ENCODE data around the gene TAS2R42. TPM values are rescaled to one million over a fixed set of nuclear protein-coding genes. Genes with fewer than 3 reads are reported as not detected.
A peak's percentile ranks its signal among the peaks of the same experiment; 100 is the strongest.

The TAS2R42 gene, protein sequence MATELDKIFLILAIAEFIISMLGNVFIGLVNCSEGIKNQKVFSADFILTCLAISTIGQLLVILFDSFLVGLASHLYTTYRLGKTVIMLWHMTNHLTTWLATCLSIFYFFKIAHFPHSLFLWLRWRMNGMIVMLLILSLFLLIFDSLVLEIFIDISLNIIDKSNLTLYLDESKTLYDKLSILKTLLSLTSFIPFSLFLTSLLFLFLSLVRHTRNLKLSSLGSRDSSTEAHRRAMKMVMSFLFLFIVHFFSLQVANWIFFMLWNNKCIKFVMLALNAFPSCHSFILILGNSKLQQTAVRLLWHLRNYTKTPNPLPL
- total RNA-seq = 0.09 TPM
- 0.05 TPM for polyA plus RNA-seq
- long read RNA-seq, donor 1 = 0 reads
- long read RNA-seq, donor 2 = 0 reads
- long read RNA-seq, donor 3 = 0 reads
- long read RNA-seq, donor 4 = 0 reads
- long read RNA-seq, donor 5 = 0 reads
- long read RNA-seq, donor 6 = 0 reads
- long read RNA-seq, donor 7 = 0 reads
- long read RNA-seq, donor 8 = 0 reads
- long read RNA-seq, donor 9 = 0 reads
- long read RNA-seq, donor 10 = 0 reads

DNA sequence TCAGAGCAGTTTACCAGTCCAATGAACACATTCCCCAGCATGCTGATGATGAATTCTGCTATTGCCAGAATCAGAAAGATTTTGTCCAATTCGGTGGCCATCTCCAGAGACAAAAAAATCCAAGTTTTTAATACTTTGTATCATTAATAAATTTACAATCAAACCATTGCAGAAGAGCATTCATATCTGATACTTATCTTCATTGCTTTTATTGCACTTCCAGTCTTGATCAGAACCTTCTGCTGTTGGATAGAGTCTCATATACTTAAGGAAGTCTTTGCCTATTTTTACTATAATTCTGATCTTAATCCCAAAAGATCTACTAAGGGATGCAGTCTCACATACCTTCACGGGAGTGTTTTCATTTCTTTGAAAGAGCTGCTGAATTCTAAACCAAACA lies at the start of gene TAS2R42:
TAS2R42 (minus strand) TSS at position 101 of the 400 bp plus-strand sequence; CDS start at position 101, 0 bp downstream.
- Histone ChIP-seq H3K4me1 (ENCODE audit: control insufficient read depth in 2 of 2, insufficient read depth in 2 of 2, low read length in 2 of 2) (no peaks in the 10 kb centered on the region), H3K27ac (ENCODE audit: low read depth in 1 of 2, low read length in 1 of 2) (no peak within 1 kb of the TSS), H3K36me3 (ENCODE audit: control insufficient read depth in 2 of 2, insufficient read depth in 2 of 2, low read length in 1 of 2) (no peaks in the 10 kb centered on the region), H3K4me3 (ENCODE audit: low read length in 2 of 2) (no peak within 1 kb of the TSS), H3K9me3 (ENCODE audit: control insufficient read depth in 2 of 2, insufficient read depth in 1 of 2, low read length in 1 of 2) (no peaks in the 10 kb centered on the region), H3K27me3 (ENCODE audit: control insufficient read depth in 2 of 2, insufficient read depth in 1 of 2, low read length in 1 of 2) (no peaks in the 10 kb centered on the region)
- 81% methylated on average over 2 of the region's 2 CpGs for WGBS
- no peak for DNase-seq (ENCODE audit: low read depth in 6 of 9, low spot score in 9 of 9)

DNA sequence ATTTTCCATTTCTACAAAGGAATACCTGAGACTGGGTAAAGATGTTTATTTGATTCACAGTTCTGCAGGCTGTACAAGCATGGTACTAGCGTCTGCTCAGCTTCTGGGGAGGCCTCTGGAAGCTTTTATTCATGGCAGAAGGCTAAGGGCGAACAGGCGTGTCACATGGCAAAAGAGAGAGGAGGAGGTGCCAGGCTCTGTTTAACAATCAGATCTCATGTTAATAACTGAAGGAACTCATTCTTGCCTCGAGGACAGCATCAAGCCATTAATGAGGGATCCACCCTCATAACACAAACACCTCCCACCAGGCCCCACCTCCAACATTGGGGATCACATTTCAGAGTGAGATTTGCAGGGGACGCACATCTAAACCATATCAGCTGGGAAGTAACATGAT lies 46.8 kb upstream of the TAS2R42 start:
- H3K9me3 ChIP-seq (ENCODE audit: control insufficient read depth in 2 of 2, insufficient read depth in 1 of 2, low read length in 1 of 2) = no peaks in the 10 kb centered on the region
- no peaks in the 10 kb centered on the region for H3K4me1 ChIP-seq (ENCODE audit: control insufficient read depth in 2 of 2, insufficient read depth in 2 of 2, low read length in 2 of 2)
- no peak overlapping the region for H3K27ac ChIP-seq (ENCODE audit: low read depth in 1 of 2, low read length in 1 of 2)
- no peak overlapping the region for H3K4me3 ChIP-seq (ENCODE audit: low read length in 2 of 2)
- WGBS = 95% methylated on average over 5 of the region's 5 CpGs
- H3K36me3 ChIP-seq (ENCODE audit: control insufficient read depth in 2 of 2, insufficient read depth in 2 of 2, low read length in 1 of 2) = no peaks in the 10 kb centered on the region
- no peaks in the 10 kb centered on the region for H3K27me3 ChIP-seq (ENCODE audit: control insufficient read depth in 2 of 2, insufficient read depth in 1 of 2, low read length in 1 of 2)
- DNase-seq (ENCODE audit: low read depth in 6 of 9, low spot score in 9 of 9) = no peak

DNA sequence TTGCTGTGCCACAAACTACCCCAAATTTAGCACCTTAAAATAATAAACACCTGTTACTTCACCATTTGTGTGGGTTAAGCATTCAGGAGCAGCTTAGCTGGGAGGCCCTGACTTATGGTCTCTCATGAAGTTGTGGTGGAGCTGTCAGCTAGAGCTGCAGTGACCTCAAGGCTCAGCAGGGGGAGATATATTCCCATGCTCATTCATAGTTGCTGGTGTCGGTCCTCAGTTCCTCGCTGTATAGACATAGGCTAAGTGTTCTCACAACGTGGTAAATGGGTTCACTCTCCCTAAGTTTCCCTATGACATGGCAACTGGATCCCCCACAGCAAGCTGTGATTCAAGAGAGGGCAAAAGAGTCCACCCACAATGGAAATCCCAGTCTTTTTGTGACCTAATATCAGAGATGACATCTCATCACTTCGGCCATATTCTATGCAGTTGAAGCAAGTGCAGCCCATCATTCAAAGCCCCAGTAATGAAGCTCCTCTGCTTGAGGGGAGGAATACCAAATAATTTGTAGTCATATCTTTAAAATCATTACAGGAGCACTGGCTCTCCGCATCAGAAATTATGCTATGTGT lies 41.7 kb upstream of the TAS2R42 start:
- no peak overlapping the region for H3K4me3 ChIP-seq (ENCODE audit: low read length in 2 of 2)
- WGBS = 70% methylated on average over 5 of the region's 5 CpGs
- no peaks in the 10 kb centered on the region for H3K4me1 ChIP-seq (ENCODE audit: control insufficient read depth in 2 of 2, insufficient read depth in 2 of 2, low read length in 2 of 2)
- peak; percentile 10 to 67 (median 24) for DNase-seq (ENCODE audit: low read depth in 6 of 9, low spot score in 9 of 9)
- no peaks in the 10 kb centered on the region for H3K9me3 ChIP-seq (ENCODE audit: control insufficient read depth in 2 of 2, insufficient read depth in 1 of 2, low read length in 1 of 2)
- no peaks in the 10 kb centered on the region for H3K27me3 ChIP-seq (ENCODE audit: control insufficient read depth in 2 of 2, insufficient read depth in 1 of 2, low read length in 1 of 2)
- no peak overlapping the region for H3K27ac ChIP-seq (ENCODE audit: low read depth in 1 of 2, low read length in 1 of 2)
- no peaks in the 10 kb centered on the region for H3K36me3 ChIP-seq (ENCODE audit: control insufficient read depth in 2 of 2, insufficient read depth in 2 of 2, low read length in 1 of 2)

DNA sequence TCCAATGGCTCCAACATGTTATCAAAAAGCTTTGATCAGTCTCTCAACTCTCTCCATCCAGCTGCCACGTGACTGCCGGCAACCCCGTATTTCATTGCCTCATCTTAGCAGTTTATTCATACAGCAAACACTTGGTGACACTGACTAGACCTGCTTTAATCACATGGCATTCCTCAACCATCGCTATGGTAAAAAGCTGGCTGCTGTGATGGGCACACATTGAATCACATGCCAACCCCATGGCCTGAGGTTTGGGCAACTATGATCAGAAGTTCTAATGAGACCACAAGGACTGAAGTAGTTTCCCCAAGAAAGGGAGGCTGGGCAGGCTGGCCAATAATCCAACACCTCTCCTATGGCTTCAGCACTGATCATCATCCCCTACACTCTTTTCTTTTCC lies 40.6 kb upstream of the TAS2R42 start:
- Histone ChIP-seq H3K9me3 (ENCODE audit: control insufficient read depth in 2 of 2, insufficient read depth in 1 of 2, low read length in 1 of 2) (no peaks in the 10 kb centered on the region), H3K36me3 (ENCODE audit: control insufficient read depth in 2 of 2, insufficient read depth in 2 of 2, low read length in 1 of 2) (no peaks in the 10 kb centered on the region), H3K27ac (ENCODE audit: low read depth in 1 of 2, low read length in 1 of 2) (no peak overlapping the region), H3K4me1 (ENCODE audit: control insufficient read depth in 2 of 2, insufficient read depth in 2 of 2, low read length in 2 of 2) (no peaks in the 10 kb centered on the region), H3K4me3 (ENCODE audit: low read length in 2 of 2) (no peak overlapping the region), H3K27me3 (ENCODE audit: control insufficient read depth in 2 of 2, insufficient read depth in 1 of 2, low read length in 1 of 2) (no peaks in the 10 kb centered on the region)
- WGBS = 99% methylated on average over 4 of the region's 4 CpGs
- DNase-seq (ENCODE audit: low read depth in 6 of 9, low spot score in 9 of 9) = no peak

DNA sequence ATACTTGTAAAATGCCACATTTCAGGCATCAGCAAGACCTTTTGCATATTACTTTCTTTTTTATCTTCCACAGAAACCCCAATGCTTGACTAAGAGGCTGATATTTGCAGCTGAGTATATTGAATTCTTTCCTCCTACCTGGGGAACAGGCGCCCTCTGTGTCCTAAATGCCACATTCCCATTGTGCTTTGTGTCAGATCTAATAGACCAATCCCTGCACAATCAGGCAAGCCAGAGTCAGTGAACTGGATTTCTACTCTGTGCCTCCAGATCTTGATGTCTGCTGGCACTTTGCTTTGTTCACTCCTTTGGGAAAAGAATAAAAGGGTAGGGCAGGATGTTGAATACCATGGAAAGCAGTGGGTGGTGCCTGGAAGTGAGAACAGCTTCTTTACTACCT lies 22.4 kb upstream of the TAS2R42 start:
- Histone ChIP-seq H3K27me3 (ENCODE audit: control insufficient read depth in 2 of 2, insufficient read depth in 1 of 2, low read length in 1 of 2) (no peaks in the 10 kb centered on the region), H3K27ac (ENCODE audit: low read depth in 1 of 2, low read length in 1 of 2) (no peak overlapping the region), H3K4me3 (ENCODE audit: low read length in 2 of 2) (no peak overlapping the region), H3K9me3 (ENCODE audit: control insufficient read depth in 2 of 2, insufficient read depth in 1 of 2, low read length in 1 of 2) (no peaks in the 10 kb centered on the region), H3K4me1 (ENCODE audit: control insufficient read depth in 2 of 2, insufficient read depth in 2 of 2, low read length in 2 of 2) (no peaks in the 10 kb centered on the region), H3K36me3 (ENCODE audit: control insufficient read depth in 2 of 2, insufficient read depth in 2 of 2, low read length in 1 of 2) (no peaks in the 10 kb centered on the region)
- DNase-seq (ENCODE audit: low read depth in 6 of 9, low spot score in 9 of 9) = no peak
- 94% methylated on average over 1 of the region's 1 CpG for WGBS

DNA sequence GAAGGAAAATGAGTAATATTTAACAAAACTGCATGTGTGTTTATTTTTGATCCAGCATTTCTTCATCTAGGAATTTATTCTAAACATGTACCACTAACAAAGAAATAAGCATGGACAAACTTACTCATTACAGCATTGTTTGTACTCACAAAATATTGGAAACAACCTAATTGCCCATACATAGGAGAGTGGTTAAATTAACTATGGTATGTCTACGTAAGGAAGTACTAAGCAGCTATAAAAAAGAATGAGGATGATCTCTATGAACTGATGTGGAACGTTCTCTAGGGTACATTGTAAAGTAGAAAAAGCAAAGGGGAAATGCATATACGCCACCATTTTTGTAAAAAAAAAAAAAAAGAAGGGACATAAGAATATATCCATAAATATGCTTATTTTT lies 17.4 kb upstream of the TAS2R42 start:
- no peaks in the 10 kb centered on the region for H3K4me1 ChIP-seq (ENCODE audit: control insufficient read depth in 2 of 2, insufficient read depth in 2 of 2, low read length in 2 of 2)
- no peak overlapping the region for H3K27ac ChIP-seq (ENCODE audit: low read depth in 1 of 2, low read length in 1 of 2)
- H3K9me3 ChIP-seq (ENCODE audit: control insufficient read depth in 2 of 2, insufficient read depth in 1 of 2, low read length in 1 of 2) = no peaks in the 10 kb centered on the region
- DNase-seq (ENCODE audit: low read depth in 6 of 9, low spot score in 9 of 9) = no peak
- H3K4me3 ChIP-seq (ENCODE audit: low read length in 2 of 2) = no peak overlapping the region
- WGBS = over 99% methylated on average over 3 of the region's 3 CpGs
- no peaks in the 10 kb centered on the region for H3K27me3 ChIP-seq (ENCODE audit: control insufficient read depth in 2 of 2, insufficient read depth in 1 of 2, low read length in 1 of 2)
- H3K36me3 ChIP-seq (ENCODE audit: control insufficient read depth in 2 of 2, insufficient read depth in 2 of 2, low read length in 1 of 2) = no peaks in the 10 kb centered on the region

DNA sequence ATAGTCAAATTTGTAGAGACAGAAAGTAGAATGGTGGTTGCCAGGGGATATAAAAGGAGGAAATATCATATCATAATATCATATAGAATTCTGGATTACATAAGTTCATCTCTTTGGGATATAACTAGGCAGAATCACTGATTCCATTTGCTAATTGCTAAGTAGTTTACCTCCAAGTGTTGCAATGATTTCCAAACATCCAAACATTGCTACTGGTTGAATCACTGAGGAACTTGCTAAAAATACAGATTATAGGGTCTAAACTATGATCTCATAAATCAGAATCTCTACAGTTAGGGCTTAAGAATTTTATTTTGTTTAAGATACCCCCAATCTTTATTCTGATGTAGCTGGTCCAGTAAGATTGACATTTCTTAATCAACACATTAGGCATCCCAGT lies 16.1 kb upstream of the TAS2R42 start:
- Histone ChIP-seq H3K27me3 (ENCODE audit: control insufficient read depth in 2 of 2, insufficient read depth in 1 of 2, low read length in 1 of 2) (no peaks in the 10 kb centered on the region), H3K27ac (ENCODE audit: low read depth in 1 of 2, low read length in 1 of 2) (no peak overlapping the region), H3K4me1 (ENCODE audit: control insufficient read depth in 2 of 2, insufficient read depth in 2 of 2, low read length in 2 of 2) (no peaks in the 10 kb centered on the region), H3K9me3 (ENCODE audit: control insufficient read depth in 2 of 2, insufficient read depth in 1 of 2, low read length in 1 of 2) (no peaks in the 10 kb centered on the region), H3K36me3 (ENCODE audit: control insufficient read depth in 2 of 2, insufficient read depth in 2 of 2, low read length in 1 of 2) (no peaks in the 10 kb centered on the region), H3K4me3 (ENCODE audit: low read length in 2 of 2) (no peak overlapping the region)
- no peak for DNase-seq (ENCODE audit: low read depth in 6 of 9, low spot score in 9 of 9)

DNA sequence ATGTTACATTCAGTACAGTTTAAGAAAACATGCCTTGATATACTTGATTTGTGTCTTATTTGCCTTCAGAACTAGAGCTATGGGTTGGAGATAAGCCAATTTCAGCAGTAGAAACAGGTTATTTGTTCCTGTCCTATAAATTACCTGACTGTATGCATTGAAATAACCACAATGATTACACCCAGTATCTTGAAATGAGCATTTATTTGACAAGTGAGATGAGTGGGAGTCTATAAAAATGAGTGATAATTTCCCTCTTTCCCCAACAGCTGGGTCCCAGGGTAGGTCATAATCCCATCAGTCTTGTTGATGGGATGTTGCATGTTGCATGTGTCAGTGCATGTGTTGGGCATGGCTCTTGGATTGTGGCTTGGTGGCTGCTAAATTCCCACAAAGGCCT lies 3.7 kb downstream of the TAS2R42 start:
- DNase-seq (ENCODE audit: low read depth in 6 of 9, low spot score in 9 of 9) = no peak
- H3K27ac ChIP-seq (ENCODE audit: low read depth in 1 of 2, low read length in 1 of 2) = no peak overlapping the region

DNA sequence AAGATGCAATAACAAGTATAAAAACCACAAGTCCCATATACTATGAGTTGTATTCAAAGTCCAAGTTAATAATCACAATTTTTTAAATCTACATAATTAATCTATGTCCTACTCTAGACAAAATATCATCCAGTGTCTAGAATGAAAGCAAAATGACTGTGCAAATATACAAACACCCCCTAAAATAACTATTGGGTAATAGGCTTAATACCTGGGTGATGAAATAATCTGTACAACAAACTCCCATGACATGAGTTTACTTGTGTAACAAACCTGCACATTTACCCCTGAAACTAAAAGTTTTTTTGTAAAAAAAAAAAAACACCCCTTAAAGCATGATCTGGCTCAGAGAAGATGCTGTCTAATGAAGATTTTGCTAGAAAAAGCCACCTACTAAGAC lies 4.2 kb downstream of the TAS2R42 start:
- no peaks in the 10 kb centered on the region for H3K36me3 ChIP-seq (ENCODE audit: control insufficient read depth in 2 of 2, insufficient read depth in 2 of 2, low read length in 1 of 2)
- H3K27ac ChIP-seq (ENCODE audit: low read depth in 1 of 2, low read length in 1 of 2) = no peak overlapping the region
- no peak for DNase-seq (ENCODE audit: low read depth in 6 of 9, low spot score in 9 of 9)
- no peak overlapping the region for H3K4me3 ChIP-seq (ENCODE audit: low read length in 2 of 2)
- no peaks in the 10 kb centered on the region for H3K27me3 ChIP-seq (ENCODE audit: control insufficient read depth in 2 of 2, insufficient read depth in 1 of 2, low read length in 1 of 2)
- H3K4me1 ChIP-seq (ENCODE audit: control insufficient read depth in 2 of 2, insufficient read depth in 2 of 2, low read length in 2 of 2) = no peaks in the 10 kb centered on the region
- no peaks in the 10 kb centered on the region for H3K9me3 ChIP-seq (ENCODE audit: control insufficient read depth in 2 of 2, insufficient read depth in 1 of 2, low read length in 1 of 2)

More for the DNA sequence above, 3.7 kb downstream of the TAS2R42 start:
- Histone ChIP-seq H3K27me3 (ENCODE audit: control insufficient read depth in 2 of 2, insufficient read depth in 1 of 2, low read length in 1 of 2) (no peaks in the 10 kb centered on the region), H3K36me3 (ENCODE audit: control insufficient read depth in 2 of 2, insufficient read depth in 2 of 2, low read length in 1 of 2) (no peaks in the 10 kb centered on the region), H3K4me3 (ENCODE audit: low read length in 2 of 2) (no peak overlapping the region), H3K4me1 (ENCODE audit: control insufficient read depth in 2 of 2, insufficient read depth in 2 of 2, low read length in 2 of 2) (no peaks in the 10 kb centered on the region), H3K9me3 (ENCODE audit: control insufficient read depth in 2 of 2, insufficient read depth in 1 of 2, low read length in 1 of 2) (no peaks in the 10 kb centered on the region)
